Measurements from ENCODE around the gene GNL2.
"Not testable (repeated sequence)": the region's sequence is repeated elsewhere in the genome, so short reads cannot be mapped to it uniquely, and the experiment has no call there.

The GNL2 gene

GRCh38 chr1:37544530-37544929 lies 51.2 kb downstream of the GNL2 start:
- TF ChIP-seq JUND (IDR thresholded peaks at IDR 0.05; ENCODE audit: low read depth), result no peak
- DNase-seq (ENCODE audit: low read depth in 1 of 2, low spot score in 1 of 2), result no peak
- in situ Hi-C loops (cut with HindIII; ENCODE audit: low pct_unique_long_range_greater_than_20kb, low sequenced_read_pairs), result no loop called here

- DNase-seq (ENCODE audit: low read depth in 1 of 2, low spot score in 1 of 2), result no peak
- in situ Hi-C loops (cut with HindIII; ENCODE audit: low pct_unique_long_range_greater_than_20kb, low sequenced_read_pairs), result no loop called here
- no peak for TF ChIP-seq JUND (IDR thresholded peaks at IDR 0.05; ENCODE audit: low read depth)
These were observed 55.5 kb downstream of the GNL2 start for GRCh38 chr1:37540036-37540785.

- in situ Hi-C loops (cut with HindIII; ENCODE audit: low pct_unique_long_range_greater_than_20kb, low sequenced_read_pairs); DNase-seq (ENCODE audit: low read depth in 1 of 2, low spot score in 1 of 2): not testable (repeated sequence)
These were observed 56.6 kb downstream of the GNL2 start for GRCh38 chr1:37539154-37539553.

- DNase-seq (ENCODE audit: low read depth in 1 of 2, low spot score in 1 of 2), result peak in 1 of 2 experiments; percentile 77
- no peak for TF ChIP-seq JUND (IDR thresholded peaks at IDR 0.05; ENCODE audit: low read depth)
- in situ Hi-C loops (cut with HindIII; ENCODE audit: low pct_unique_long_range_greater_than_20kb, low sequenced_read_pairs), result no loop called here
These were observed 58.4 kb downstream of the GNL2 start for GRCh38 chr1:37537378-37537777.

GRCh38 chr1:37533317-37534093 lies 62.2 kb downstream of the GNL2 start:
- in situ Hi-C loops (cut with HindIII; ENCODE audit: low pct_unique_long_range_greater_than_20kb, low sequenced_read_pairs), result no loop called here
- no peak for TF ChIP-seq JUND (IDR thresholded peaks at IDR 0.05; ENCODE audit: low read depth)
- no peak for DNase-seq (ENCODE audit: low read depth in 1 of 2, low spot score in 1 of 2)

GRCh38 chr1:37532418-37533156 lies 63.1 kb downstream of the GNL2 start:
- DNase-seq (ENCODE audit: low read depth in 1 of 2, low spot score in 1 of 2); in situ Hi-C loops (cut with HindIII; ENCODE audit: low pct_unique_long_range_greater_than_20kb, low sequenced_read_pairs): not testable (repeated sequence)

GRCh38 chr1:37529888-37530287 lies 65.8 kb downstream of the GNL2 start:
- in situ Hi-C loops (cut with HindIII; ENCODE audit: low pct_unique_long_range_greater_than_20kb, low sequenced_read_pairs); DNase-seq (ENCODE audit: low read depth in 1 of 2, low spot score in 1 of 2): not testable (repeated sequence)

- in situ Hi-C loops (cut with HindIII; ENCODE audit: low pct_unique_long_range_greater_than_20kb, low sequenced_read_pairs), result no loop called here
- DNase-seq (ENCODE audit: low read depth in 1 of 2, low spot score in 1 of 2), result no peak
- TF ChIP-seq JUND (IDR thresholded peaks at IDR 0.05; ENCODE audit: low read depth), result no peak
These were observed 76.1 kb downstream of the GNL2 start for GRCh38 chr1:37519613-37520012.

GRCh38 chr1:37518929-37519328 lies 76.8 kb downstream of the GNL2 start:
- in situ Hi-C loops (cut with HindIII; ENCODE audit: low pct_unique_long_range_greater_than_20kb, low sequenced_read_pairs); DNase-seq (ENCODE audit: low read depth in 1 of 2, low spot score in 1 of 2): not testable (repeated sequence)

GRCh38 chr1:37518241-37518640 lies 77.5 kb downstream of the GNL2 start:
- in situ Hi-C loops (cut with HindIII; ENCODE audit: low pct_unique_long_range_greater_than_20kb, low sequenced_read_pairs); DNase-seq (ENCODE audit: low read depth in 1 of 2, low spot score in 1 of 2): not testable (repeated sequence)

- in situ Hi-C loops (cut with HindIII; ENCODE audit: low pct_unique_long_range_greater_than_20kb, low sequenced_read_pairs), result no loop called here
- DNase-seq (ENCODE audit: low read depth in 1 of 2, low spot score in 1 of 2), result no peak
- no peak for TF ChIP-seq JUND (IDR thresholded peaks at IDR 0.05; ENCODE audit: low read depth)
These were observed 78.2 kb downstream of the GNL2 start for GRCh38 chr1:37517569-37517968.

Data from T47D (cell line).